ENCODE data around the gene PER2. TPM values are rescaled to one million over a fixed set of nuclear protein-coding genes. Genes with fewer than 3 reads are reported as not detected.

PER2 gene
- total and polyA plus RNA-seq, 2 of the 13 experiments (the other 11 are each of a cell fraction or from before 2014, with no cell fraction given) = 5.1 to 9.4 TPM

DNA sequence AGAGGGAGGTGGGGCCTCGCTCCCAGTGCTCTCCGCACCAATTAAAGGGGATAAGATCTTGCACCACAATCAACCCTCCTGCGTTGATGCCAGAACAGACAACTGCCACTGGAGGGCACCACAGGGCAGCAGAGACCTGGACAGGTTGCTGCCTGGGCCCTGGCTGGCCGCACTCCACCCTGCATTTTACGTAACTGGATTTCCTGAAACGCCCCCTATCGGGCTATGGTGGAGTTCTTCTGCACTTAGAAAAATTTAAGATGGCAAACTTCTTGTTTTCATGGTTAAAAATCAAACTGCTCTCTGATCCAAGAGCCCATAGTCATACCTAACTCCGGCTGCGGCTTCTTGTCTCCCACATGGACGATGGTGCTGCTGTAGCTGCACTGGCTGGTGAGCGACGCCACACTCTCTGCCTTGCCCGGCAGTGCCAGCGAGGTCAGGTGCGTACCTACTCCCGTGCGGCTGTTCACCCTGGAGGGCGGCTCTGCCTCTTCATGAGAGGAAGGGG is 31.8 kb downstream of the PER2 start (continued):
- TF ChIP-seq, protein P1, sequence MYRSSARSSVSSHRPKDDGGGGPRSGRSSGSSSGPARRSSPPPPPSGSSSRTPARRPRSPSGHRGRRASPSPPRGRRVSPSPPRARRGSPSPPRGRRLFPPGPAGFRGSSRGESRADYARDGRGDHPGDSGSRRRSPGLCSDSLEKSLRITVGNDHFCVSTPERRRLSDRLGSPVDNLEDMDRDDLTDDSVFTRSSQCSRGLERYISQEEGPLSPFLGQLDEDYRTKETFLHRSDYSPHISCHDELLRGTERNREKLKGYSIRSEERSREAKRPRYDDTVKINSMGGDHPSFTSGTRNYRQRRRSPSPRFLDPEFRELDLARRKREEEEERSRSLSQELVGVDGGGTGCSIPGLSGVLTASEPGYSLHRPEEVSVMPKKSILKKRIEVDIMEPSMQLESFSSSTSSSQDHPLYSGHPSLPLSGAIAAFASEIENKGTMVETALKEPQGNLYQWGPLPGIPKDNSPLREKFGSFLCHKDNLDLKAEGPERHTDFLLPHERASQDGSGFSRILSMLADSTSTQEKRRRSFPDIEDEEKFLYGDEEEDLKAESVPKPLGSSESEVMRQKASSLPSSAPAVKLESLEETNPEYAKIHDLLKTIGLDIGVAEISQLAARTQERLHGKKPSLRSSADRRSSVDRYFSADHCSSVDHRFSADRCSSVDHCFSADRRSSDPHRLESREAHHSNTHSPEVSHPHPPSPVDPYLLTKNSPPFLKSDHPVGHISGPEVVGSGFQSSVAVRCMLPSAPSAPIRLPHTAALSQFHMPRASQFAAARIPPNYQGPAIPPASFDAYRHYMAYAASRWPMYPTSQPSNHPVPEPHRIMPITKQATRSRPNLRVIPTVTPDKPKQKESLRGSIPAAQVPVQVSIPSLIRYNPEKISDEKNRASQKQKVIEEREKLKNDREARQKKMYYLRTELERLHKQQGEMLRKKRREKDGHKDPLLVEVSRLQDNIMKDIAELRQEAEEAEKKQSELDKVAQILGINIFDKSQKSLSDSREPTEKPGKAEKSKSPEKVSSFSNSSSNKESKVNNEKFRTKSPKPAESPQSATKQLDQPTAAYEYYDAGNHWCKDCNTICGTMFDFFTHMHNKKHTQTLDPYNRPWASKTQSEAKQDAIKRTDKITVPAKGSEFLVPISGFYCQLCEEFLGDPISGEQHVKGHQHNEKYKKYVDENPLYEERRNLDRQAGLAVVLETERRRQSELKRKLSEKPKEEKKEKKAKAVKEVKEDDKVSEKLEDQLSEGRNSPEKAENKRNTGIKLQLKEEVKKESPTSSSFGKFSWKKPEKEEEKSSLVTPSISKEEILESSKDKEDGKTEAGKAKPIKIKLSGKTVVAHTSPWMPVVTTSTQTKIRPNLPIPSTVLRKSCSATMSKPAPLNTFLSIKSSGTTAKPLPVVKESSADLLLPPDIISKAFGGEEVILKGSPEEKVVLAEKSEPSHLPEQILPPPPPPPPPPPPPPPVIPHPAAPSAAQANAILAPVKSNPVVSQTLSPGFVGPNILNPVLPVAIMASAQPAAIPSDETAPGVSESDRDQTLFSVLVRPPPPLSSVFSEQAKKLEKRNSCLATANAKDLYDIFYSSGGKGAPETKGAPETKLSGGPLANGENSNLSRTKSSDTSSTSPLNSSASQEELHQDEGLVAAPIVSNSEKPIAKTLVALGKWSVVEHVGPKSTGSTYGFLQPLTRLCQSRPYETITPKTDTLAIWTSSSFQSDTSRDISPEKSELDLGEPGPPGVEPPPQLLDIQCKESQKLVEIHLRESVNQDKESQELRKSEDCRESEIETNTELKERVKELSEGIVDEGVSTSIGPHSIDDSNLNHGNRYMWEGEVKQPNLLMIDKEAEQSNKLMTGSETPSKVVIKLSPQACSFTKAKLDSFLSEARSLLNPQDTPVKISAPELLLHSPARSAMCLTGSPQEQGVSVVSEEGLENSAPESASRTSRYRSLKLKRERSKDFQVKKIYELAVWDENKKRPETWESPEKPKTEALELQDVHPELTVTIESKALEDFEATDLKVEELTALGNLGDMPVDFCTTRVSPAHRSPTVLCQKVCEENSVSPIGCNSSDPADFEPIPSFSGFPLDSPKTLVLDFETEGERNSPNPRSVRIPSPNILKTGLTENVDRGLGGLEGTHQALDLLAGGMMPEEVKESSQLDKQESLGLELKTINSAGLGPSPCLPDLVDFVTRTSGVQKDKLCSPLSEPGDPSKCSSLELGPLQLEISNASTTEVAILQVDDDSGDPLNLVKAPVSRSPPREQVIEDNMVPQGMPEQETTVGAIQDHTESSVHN (CRISPR knock-in tag; IDR thresholded peaks at IDR 0.05) = no peak
- TF ChIP-seq KMT2B (CRISPR knock-in tag; IDR thresholded peaks at IDR 0.05) (0 out of 2 replicates have a peak, but pooled peaks have one; percentile 41), MAFF (IDR thresholded peaks at IDR 0.05; ENCODE audit: low read depth, low read length) (no peak), ZNF781 (CRISPR knock-in tag; IDR thresholded peaks at IDR 0.05; ENCODE audit: borderline replicate concordance, not compliant biosample characterization) (no peak), ZNF468 (CRISPR knock-in tag; IDR thresholded peaks at IDR 0.05) (no peak), NCOA1 (CRISPR knock-in tag; IDR thresholded peaks at IDR 0.05) (no peak; the same call in 1 of the 2 replicates), ZNF382 (CRISPR knock-in tag; IDR thresholded peaks at IDR 0.05; ENCODE audit: borderline replicate concordance) (no peak), PHF20 (CRISPR knock-in tag; IDR thresholded peaks at IDR 0.05) (no peak), MATR3 (CRISPR knock-in tag; IDR thresholded peaks at IDR 0.05) (no peak), HOXA9 (CRISPR knock-in tag; IDR thresholded peaks at IDR 0.05; ENCODE audit: borderline replicate concordance) (no peak), RAD21 (CRISPR knock-in tag; IDR thresholded peaks at IDR 0.05) (peak; percentile 100), FOXJ3 (CRISPR knock-in tag; IDR thresholded peaks at IDR 0.05; ENCODE audit: borderline replicate concordance) (0 out of 2 replicates have a peak, but pooled peaks have one; percentile 34), SIX4 (CRISPR knock-in tag; IDR thresholded peaks at IDR 0.05) (peak; percentile 65; the same call in 1 of the 2 replicates), ZNF672 (CRISPR knock-in tag; IDR thresholded peaks at IDR 0.05) (no peak), ZNF75D (CRISPR knock-in tag; IDR thresholded peaks at IDR 0.05; ENCODE audit: borderline replicate concordance) (no peak), NFE2 (CRISPR knock-in tag; IDR thresholded peaks at IDR 0.05) (no peak), MIXL1 (CRISPR knock-in tag; IDR thresholded peaks at IDR 0.05) (peak; percentile 62; the same call in 1 of the 2 replicates), GTF2F1 (IDR thresholded peaks at IDR 0.05; ENCODE audit: low read length) (no peak), ZNF841 (CRISPR knock-in tag; IDR thresholded peaks at IDR 0.05; ENCODE audit: borderline replicate concordance) (no peak)
- TF ChIP-seq, protein P2, sequence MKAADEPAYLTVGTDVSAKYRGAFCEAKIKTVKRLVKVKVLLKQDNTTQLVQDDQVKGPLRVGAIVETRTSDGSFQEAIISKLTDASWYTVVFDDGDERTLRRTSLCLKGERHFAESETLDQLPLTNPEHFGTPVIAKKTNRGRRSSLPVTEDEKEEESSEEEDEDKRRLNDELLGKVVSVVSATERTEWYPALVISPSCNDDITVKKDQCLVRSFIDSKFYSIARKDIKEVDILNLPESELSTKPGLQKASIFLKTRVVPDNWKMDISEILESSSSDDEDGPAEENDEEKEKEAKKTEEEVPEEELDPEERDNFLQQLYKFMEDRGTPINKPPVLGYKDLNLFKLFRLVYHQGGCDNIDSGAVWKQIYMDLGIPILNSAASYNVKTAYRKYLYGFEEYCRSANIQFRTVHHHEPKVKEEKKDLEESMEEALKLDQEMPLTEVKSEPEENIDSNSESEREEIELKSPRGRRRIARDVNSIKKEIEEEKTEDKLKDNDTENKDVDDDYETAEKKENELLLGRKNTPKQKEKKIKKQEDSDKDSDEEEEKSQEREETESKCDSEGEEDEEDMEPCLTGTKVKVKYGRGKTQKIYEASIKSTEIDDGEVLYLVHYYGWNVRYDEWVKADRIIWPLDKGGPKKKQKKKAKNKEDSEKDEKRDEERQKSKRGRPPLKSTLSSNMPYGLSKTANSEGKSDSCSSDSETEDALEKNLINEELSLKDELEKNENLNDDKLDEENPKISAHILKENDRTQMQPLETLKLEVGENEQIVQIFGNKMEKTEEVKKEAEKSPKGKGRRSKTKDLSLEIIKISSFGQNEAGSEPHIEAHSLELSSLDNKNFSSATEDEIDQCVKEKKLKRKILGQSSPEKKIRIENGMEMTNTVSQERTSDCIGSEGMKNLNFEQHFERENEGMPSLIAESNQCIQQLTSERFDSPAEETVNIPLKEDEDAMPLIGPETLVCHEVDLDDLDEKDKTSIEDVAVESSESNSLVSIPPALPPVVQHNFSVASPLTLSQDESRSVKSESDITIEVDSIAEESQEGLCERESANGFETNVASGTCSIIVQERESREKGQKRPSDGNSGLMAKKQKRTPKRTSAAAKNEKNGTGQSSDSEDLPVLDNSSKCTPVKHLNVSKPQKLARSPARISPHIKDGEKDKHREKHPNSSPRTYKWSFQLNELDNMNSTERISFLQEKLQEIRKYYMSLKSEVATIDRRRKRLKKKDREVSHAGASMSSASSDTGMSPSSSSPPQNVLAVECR (CRISPR knock-in tag; IDR thresholded peaks at IDR 0.05; ENCODE audit: borderline replicate concordance) = no peak; the same call in 1 of the 2 replicates
